K562 (cell line): ENCODE measurements around the gene FAM227B. TPM values are rescaled to one million over a fixed set of nuclear protein-coding genes. Genes with fewer than 3 reads are reported as not detected.

Source experiments
- DDX20 ChIP-seq: fragments of 450-650 bp; IDR thresholded peaks from 2 replicates; pipeline ENCODE4 v1.6.1; 2016; ENCODE audit warnings: missing genetic modification characterization, low read depth, mild to moderate bottlenecking, missing compliant biosample characterization, moderate library complexity
- MED1 ChIP-seq: sonication (generic); formaldehyde crosslinking; IDR thresholded peaks from 2 replicates; pipeline ENCODE4 v1.8.1; 2023; ENCODE audit warnings: missing genetic modification reagents, borderline replicate concordance
- MEIS2 ChIP-seq: fragments of 450-650 bp; IDR thresholded peaks from 2 replicates; pipeline ENCODE4 v1.6.1; 2014; ENCODE audit warnings: mild to moderate bottlenecking; ENCODE audit not compliant: partially characterized antibody
- RBM25 ChIP-seq: fragments of 200-400 bp; formaldehyde crosslinking; IDR thresholded peaks from 2 replicates; pipeline ENCODE4 v1.6.1; 2018; ENCODE audit warnings: low read length, low read depth, moderate library complexity; ENCODE audit not compliant: severe bottlenecking
- RFX7 ChIP-seq: fragments of 250-450 bp; sonication (Bioruptor Pico); IDR thresholded peaks from 2 replicates; pipeline ENCODE4 v1.5.1; 2021; ENCODE audit warnings: mild to moderate bottlenecking
- SP2 ChIP-seq: IDR thresholded peaks from 2 replicates; pipeline ENCODE4 v1.6.1; 2011; ENCODE audit warnings: mild to moderate bottlenecking, low read depth, low read length, moderate library complexity; ENCODE audit not compliant: poor library complexity, severe bottlenecking; ENCODE audit errors: extremely low read depth
- SRF ChIP-seq, 2 experiments: fragments of 250-450, 450-650 bp in 1 of 2; sonication (Bioruptor Pico) in 1 of 2; sonication (generic) in 1 of 2; formaldehyde crosslinking; IDR thresholded peaks; 2 replicates each; pipeline versions ENCODE4 v1.5.0 to v1.5.1; 2020 to 2022; ENCODE audit warnings: mild to moderate bottlenecking in 1 of 2, missing genetic modification reagents in 1 of 2
- TAF15 ChIP-seq: fragments of 200-400 bp; formaldehyde crosslinking; IDR thresholded peaks from 2 replicates; pipeline ENCODE4 v1.6.1; 2017; ENCODE audit warnings: mild to moderate bottlenecking, low read depth, low read length, moderate library complexity
- TEAD4 ChIP-seq, 2 experiments: sonication (generic) in 1 of 2; formaldehyde crosslinking in 1 of 2; IDR thresholded peaks; 2 replicates each; pipeline versions ENCODE4 v1.6.1 to v1.8.0; 2012 to 2022; ENCODE audit warnings: borderline replicate concordance in 1 of 2, inconsistent platforms in 1 of 2, low read length in 1 of 2, mild to moderate bottlenecking in 1 of 2, missing genetic modification reagents in 1 of 2
- TFAM ChIP-seq: fragments of 250-450 bp; sonication (Bioruptor Pico); conservative IDR thresholded peaks from 2 replicates; pipeline ENCODE4 v1.5.0; 2021; ENCODE audit warnings: mild to moderate bottlenecking, moderate library complexity
- WHSC1 ChIP-seq: IDR thresholded peaks from one replicate; pipeline ENCODE4 v1.6.1; 2012; ENCODE audit warnings: low read length, control low read depth, inconsistent platforms
- ZBTB1 ChIP-seq: sonication (generic); formaldehyde crosslinking; IDR thresholded peaks from 2 replicates; pipeline ENCODE4 v1.8.1; 2023; ENCODE audit warnings: missing genetic modification reagents, low read depth, mild to moderate bottlenecking, borderline replicate concordance
- ZFP30 ChIP-seq: fragments of 250-450 bp; sonication (Bioruptor Pico); IDR thresholded peaks from 2 replicates; pipeline ENCODE4 v1.8.0; 2022; ENCODE audit warnings: moderate library complexity, mild to moderate bottlenecking, inconsistent platforms, borderline replicate concordance
- ZNF695 ChIP-seq: fragments of 450-650 bp; formaldehyde crosslinking; IDR thresholded peaks from 2 replicates; pipeline ENCODE4 v1.4.0; 2020; ENCODE audit warnings: mild to moderate bottlenecking, moderate library complexity
- polyA plus RNA-seq, 8 experiments: library from polyadenylated mRNA; depleted of rRNA in 4 of 8; stranded (reverse) in 5 of 8; unstranded in 3 of 8; fragments of >200 nt; fragmentation: Nextera tagmentation in 2 of 8; fragmentation: Illumina TruSeq in 1 of 8; extraction: Ambion mirVana in 2 of 8; extraction: Trizol in 1 of 8; gene quantifications; 2 replicates each; pipeline versions ENCODE4 v1.2.1 to v1.2.3, GENCODE V29; 2011 to 2014; ENCODE audit warnings: inconsistent platforms in 1 of 8, missing spikeins in 1 of 8
- total RNA-seq, 7 experiments: library from RNA; depleted of rRNA in 6 of 7; stranded (reverse); fragments of >200 nt in 6 of 7; fragmentation: Illumina TruSeq in 2 of 7; extraction: Trizol in 2 of 7; gene quantifications; 2 replicates each; pipeline versions ENCODE4 v1.2.1 to v1.2.3, GENCODE V29; 2011 to 2021; ENCODE audit warnings: low replicate concordance in 1 of 7
- TF ChIP-seq, protein P1 (sequence below): fragments of 250-450 bp; sonication (Bioruptor Pico); IDR thresholded peaks from 2 replicates; pipeline ENCODE4 v1.8.0; 2022; ENCODE audit warnings: moderate library complexity, mild to moderate bottlenecking, inconsistent platforms
- TF ChIP-seq, protein P2 (sequence below): sonication (generic); formaldehyde crosslinking; IDR thresholded peaks from 2 replicates; pipeline ENCODE4 v1.8.0; 2022; ENCODE audit warnings: mild to moderate bottlenecking, missing genetic modification reagents
- TF ChIP-seq, protein P3 (sequence below): fragments of 450-650 bp; IDR thresholded peaks from 2 replicates; pipeline ENCODE4 v1.6.1; 2017; ENCODE audit warnings: antibody characterized with exemption
- TF ChIP-seq, protein P4 (sequence below): sonication (generic); formaldehyde crosslinking; IDR thresholded peaks from 2 replicates; pipeline ENCODE4 v1.9.0; 2022; ENCODE audit warnings: mild to moderate bottlenecking, missing genetic modification reagents

The FAM227B gene
- total and polyA plus RNA-seq, 9 of the 15 experiments (the other 6 are each of a cell fraction or from before 2014, with no cell fraction given), result 5.1 to 12.5 (median 11.2) TPM

DNA sequence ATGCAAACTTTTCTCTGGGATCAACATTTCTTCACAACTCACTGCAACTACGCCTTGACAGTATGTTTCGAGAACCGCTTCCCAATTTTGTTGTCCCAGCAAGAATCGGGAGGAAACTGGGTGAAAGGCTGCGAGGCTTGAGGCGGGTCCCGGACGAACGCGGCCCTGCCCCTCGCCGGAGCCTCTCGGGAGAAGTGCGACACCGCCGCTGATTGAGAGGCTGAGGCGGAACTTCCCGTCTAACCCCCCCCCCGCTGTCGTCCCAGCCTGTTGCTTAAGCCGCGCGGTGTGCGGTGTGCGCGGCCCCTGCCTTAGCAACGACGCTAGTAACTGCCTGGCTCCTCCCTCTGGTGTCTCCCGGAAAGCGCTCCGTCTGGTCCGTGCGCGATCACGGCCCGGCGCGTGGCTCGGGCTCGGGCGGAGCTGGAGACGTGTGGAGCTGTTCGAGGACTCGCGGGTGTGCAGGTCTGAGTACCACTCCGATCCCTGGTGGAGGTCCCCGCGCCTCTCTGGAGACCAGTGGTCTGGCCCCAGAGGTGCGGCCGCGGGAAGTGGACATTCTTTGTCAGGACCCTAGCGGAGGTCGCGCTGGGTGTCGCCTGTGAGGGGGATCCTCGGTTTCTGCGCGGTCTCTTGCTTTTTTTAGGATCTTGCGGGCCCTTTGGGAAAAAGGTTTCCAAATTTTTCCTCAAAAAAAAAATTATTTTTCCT lies at the start of gene FAM227B, which contains the start of gene DTWD1 (continued):
- TF ChIP-seq SP2, result peak; percentile 11
- peak; percentile 13 for TF ChIP-seq RBM25
- no peak for TF ChIP-seq MED1 (CRISPR knock-in tag)
- TF ChIP-seq, protein P1, sequence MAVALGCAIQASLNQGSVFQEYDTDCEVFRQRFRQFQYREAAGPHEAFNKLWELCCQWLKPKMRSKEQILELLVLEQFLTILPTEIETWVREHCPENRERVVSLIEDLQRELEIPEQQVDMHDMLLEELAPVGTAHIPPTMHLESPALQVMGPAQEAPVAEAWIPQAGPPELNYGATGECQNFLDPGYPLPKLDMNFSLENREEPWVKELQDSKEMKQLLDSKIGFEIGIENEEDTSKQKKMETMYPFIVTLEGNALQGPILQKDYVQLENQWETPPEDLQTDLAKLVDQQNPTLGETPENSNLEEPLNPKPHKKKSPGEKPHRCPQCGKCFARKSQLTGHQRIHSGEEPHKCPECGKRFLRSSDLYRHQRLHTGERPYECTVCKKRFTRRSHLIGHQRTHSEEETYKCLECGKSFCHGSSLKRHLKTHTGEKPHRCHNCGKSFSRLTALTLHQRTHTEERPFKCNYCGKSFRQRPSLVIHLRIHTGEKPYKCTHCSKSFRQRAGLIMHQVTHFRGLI (CRISPR knock-in tag), result 0 out of 2 replicates have a peak, but pooled peaks have one; percentile 21
- no peak for TF ChIP-seq TFAM
- no peak for TF ChIP-seq TAF15
- TF ChIP-seq, protein P2, sequence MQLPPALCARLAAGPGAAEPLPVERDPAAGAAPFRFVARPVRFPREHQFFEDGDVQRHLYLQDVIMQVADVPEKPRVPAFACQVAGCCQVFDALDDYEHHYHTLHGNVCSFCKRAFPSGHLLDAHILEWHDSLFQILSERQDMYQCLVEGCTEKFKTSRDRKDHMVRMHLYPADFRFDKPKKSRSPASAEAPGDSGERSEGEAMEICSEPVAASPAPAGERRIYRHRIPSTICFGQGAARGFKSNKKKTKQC (CRISPR knock-in tag), result peak; percentile 72; the same call in 1 of the 2 replicates
- TF ChIP-seq RFX7, result no peak
- no peak; the same call in 1 of the 2 replicates for TF ChIP-seq ZBTB1 (CRISPR knock-in tag)
- TF ChIP-seq WHSC1, result no peak
- TF ChIP-seq, protein P3, sequence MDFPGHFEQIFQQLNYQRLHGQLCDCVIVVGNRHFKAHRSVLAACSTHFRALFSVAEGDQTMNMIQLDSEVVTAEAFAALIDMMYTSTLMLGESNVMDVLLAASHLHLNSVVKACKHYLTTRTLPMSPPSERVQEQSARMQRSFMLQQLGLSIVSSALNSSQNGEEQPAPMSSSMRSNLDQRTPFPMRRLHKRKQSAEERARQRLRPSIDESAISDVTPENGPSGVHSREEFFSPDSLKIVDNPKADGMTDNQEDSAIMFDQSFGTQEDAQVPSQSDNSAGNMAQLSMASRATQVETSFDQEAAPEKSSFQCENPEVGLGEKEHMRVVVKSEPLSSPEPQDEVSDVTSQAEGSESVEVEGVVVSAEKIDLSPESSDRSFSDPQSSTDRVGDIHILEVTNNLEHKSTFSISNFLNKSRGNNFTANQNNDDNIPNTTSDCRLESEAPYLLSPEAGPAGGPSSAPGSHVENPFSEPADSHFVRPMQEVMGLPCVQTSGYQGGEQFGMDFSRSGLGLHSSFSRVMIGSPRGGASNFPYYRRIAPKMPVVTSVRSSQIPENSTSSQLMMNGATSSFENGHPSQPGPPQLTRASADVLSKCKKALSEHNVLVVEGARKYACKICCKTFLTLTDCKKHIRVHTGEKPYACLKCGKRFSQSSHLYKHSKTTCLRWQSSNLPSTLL, result peak; percentile 46; the same call in 1 of the 2 replicates
- TF ChIP-seq TEAD4 (IDR thresholded peaks at IDR 0.05; ENCODE audit: low read length), result 0 out of 2 replicates have a peak, but pooled peaks have one; percentile 10
- TF ChIP-seq TEAD4 (CRISPR knock-in tag; IDR thresholded peaks at IDR 0.05; ENCODE audit: borderline replicate concordance), result no peak
- TF ChIP-seq, protein P4, sequence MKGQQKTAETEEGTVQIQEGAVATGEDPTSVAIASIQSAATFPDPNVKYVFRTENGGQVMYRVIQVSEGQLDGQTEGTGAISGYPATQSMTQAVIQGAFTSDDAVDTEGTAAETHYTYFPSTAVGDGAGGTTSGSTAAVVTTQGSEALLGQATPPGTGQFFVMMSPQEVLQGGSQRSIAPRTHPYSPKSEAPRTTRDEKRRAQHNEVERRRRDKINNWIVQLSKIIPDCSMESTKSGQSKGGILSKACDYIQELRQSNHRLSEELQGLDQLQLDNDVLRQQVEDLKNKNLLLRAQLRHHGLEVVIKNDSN, result peak; percentile 65
- no peak for TF ChIP-seq DDX20 (tag)
- peak; percentile 89 for TF ChIP-seq MEIS2
- no peak for TF ChIP-seq ZFP30 (CRISPR knock-in tag)
- peak in 1 of 2 experiments; percentile 75; a peak in 2 of 4 replicates for TF ChIP-seq SRF (CRISPR knock-in tag; IDR thresholded peaks at IDR 0.05)
- TF ChIP-seq ZNF695 (CRISPR knock-in tag), result no peak
